ENCODE measurements around the gene LRRC23. TPM values are rescaled to one million over a fixed set of nuclear protein-coding genes. Genes with fewer than 3 reads are reported as not detected.

LRRC23 gene
- total and polyA plus RNA-seq, 9 of the 15 experiments (the other 6 are each of a cell fraction or from before 2014, with no cell fraction given): 2.2 to 7.0 (median 3.0) TPM

- TF ChIP-seq E4F1 (CRISPR knock-in tag; IDR thresholded peaks at IDR 0.05; ENCODE audit: borderline replicate concordance): peak; percentile 89
- peak; percentile 72 for TF ChIP-seq HDAC3 (IDR thresholded peaks at IDR 0.05; ENCODE audit: borderline replicate concordance, partially characterized antibody)
- no peak for TF ChIP-seq BRCA1 (IDR thresholded peaks at IDR 0.05)
- TF ChIP-seq BRCA1 (CRISPR knock-in tag; IDR thresholded peaks at IDR 0.05): no peak
- TF ChIP-seq COPS2 (conservative IDR thresholded peaks at IDR 0.05): no peak
- peak; percentile 13 for TF ChIP-seq ZKSCAN1 (IDR thresholded peaks at IDR 0.05; ENCODE audit: low read depth, low read length)
- peak; percentile 19 for TF ChIP-seq MAFF (IDR thresholded peaks at IDR 0.05; ENCODE audit: low read length)
- TF ChIP-seq NCOA4 (IDR thresholded peaks at IDR 0.05; ENCODE audit: partially characterized antibody): peak; percentile 82
- peak; percentile 95 for TF ChIP-seq ZNF436 (CRISPR knock-in tag; IDR thresholded peaks at IDR 0.05)
- no peak for TF ChIP-seq ZKSCAN3 (CRISPR knock-in tag; IDR thresholded peaks at IDR 0.05)
- TF ChIP-seq BHLHE40 (IDR thresholded peaks at IDR 0.05; ENCODE audit: low read length): no peak
- TF ChIP-seq ZNF354B (CRISPR knock-in tag; IDR thresholded peaks at IDR 0.05): peak; percentile 77
- no peak for TF ChIP-seq SPI1 (IDR thresholded peaks at IDR 0.05; ENCODE audit: borderline replicate concordance, low read depth, low read length)
- 0 out of 2 replicates have a peak, but pooled peaks have one; percentile 90 for TF ChIP-seq PREB (CRISPR knock-in tag; IDR thresholded peaks at IDR 0.05)
- peak; percentile 93; the same call in 1 of the 2 replicates for TF ChIP-seq PTBP1 (IDR thresholded peaks at IDR 0.05; ENCODE audit: low read depth, low read length)
- TF ChIP-seq MEF2D (tag; conservative IDR thresholded peaks at IDR 0.05; ENCODE audit: low read depth): no peak
- TF ChIP-seq GTF2B (IDR thresholded peaks at IDR 0.05; ENCODE audit: extremely low read depth, insufficient read length): peak; percentile 99
- TF ChIP-seq ZNF695 (CRISPR knock-in tag; IDR thresholded peaks at IDR 0.05): peak; percentile 96
- TF ChIP-seq ZBTB2 (IDR thresholded peaks at IDR 0.05): no peak
- TF ChIP-seq KHSRP (IDR thresholded peaks at IDR 0.05): peak; percentile 89
- peak; percentile 33; the same call in 1 of the 2 replicates for TF ChIP-seq ZNF395 (CRISPR knock-in tag; IDR thresholded peaks at IDR 0.05)
- TF ChIP-seq CBFA2T2 (conservative IDR thresholded peaks at IDR 0.05): peak; percentile 10; the same call in 1 of the 2 replicates
- no peak for TF ChIP-seq NFRKB (IDR thresholded peaks at IDR 0.05; ENCODE audit: low read depth)
- TF ChIP-seq DIDO1 (tag; IDR thresholded peaks at IDR 0.05; ENCODE audit: low read depth): no peak
Measured at GRCh38 chr12:6943722-6944380, 39.2 kb downstream of the LRRC23 start, which contains the start of the genes C12orf57 and RNU7-1 (continued).
